T-helper 1 cell treated with Interleukin-12 subunit alpha and Interleukin-12 subunit beta and Interleukin-4 antibody, amounts not matched to agents 30 μg/mL and 1 μg/mL, for 36 hours (primary cell): ENCODE measurements around the gene DHH.

ENCODE experiments used
- H3K27ac Mint-ChIP-seq: one replicate; pipeline ENCODE4 v1.8.0; 2021; ENCODE audit warnings: mild to moderate bottlenecking, mixed read lengths
- H3K27me3 Mint-ChIP-seq: one replicate; pipeline ENCODE4 v1.8.0; 2021; ENCODE audit warnings: low read depth, mixed read lengths
- H3K36me3 Mint-ChIP-seq: one replicate; pipeline ENCODE4 v1.8.0; 2021; ENCODE audit warnings: low read depth, mixed read lengths
- H3K4me1 Mint-ChIP-seq: one replicate; pipeline ENCODE4 v1.8.0; 2021; ENCODE audit warnings: low read depth, mixed read lengths
- H3K4me3 Mint-ChIP-seq: one replicate; pipeline ENCODE4 v1.8.0; 2021; ENCODE audit warnings: mild to moderate bottlenecking, moderate library complexity, mixed read lengths
- H3K9me3 Mint-ChIP-seq: one replicate; pipeline ENCODE4 v1.8.0; 2021; ENCODE audit warnings: mixed read lengths

DHH gene

GRCh38 chr12:49126852-49127763 is 32.5 kb upstream of the DHH start:
- H3K36me3 Mint-ChIP-seq: peaks cover 44% of the 10 kb centered on the region
- peaks cover 25% of the 10 kb centered on the region for H3K4me1 Mint-ChIP-seq
- no peaks in the 10 kb centered on the region for H3K27me3 Mint-ChIP-seq
- no peak overlapping the region for H3K4me3 Mint-ChIP-seq
- H3K27ac Mint-ChIP-seq: no peak overlapping the region
- no peaks in the 10 kb centered on the region for H3K9me3 Mint-ChIP-seq

DNA sequence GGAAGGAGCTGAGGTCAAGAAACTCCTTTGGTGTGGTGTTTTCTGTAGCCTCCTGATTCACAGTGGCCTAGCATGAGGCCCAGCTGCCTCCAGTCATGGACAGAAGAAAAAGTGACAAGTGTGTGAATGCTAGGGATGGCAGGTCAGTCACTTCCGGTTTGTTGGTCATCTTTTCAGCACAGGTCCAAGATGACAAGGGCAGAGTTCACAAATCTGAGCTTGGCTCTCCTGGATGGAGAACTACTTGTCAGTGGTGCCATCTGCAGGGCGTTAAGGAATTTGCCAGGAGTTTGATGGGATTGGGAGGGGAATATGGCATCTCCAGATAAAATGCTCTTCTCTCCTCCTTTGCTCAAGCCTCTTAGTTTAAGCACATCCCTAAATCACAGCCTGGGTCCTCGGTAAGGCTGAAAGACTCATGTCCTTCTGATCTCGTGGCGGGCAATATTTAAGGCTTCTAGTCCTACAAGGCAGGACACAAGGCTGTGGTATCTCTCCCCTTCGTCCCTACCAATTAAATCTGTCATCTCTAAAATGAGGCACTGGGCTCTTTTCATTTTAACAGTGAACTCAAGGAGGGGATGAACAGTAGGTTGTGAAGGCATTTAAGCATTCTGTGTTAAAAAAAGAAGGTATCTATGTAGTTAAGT is 26.6 kb upstream of the DHH start:
- Mint-ChIP-seq H3K4me1 (no peaks in the 10 kb centered on the region), H3K36me3 (peaks cover 2% of the 10 kb centered on the region), H3K27me3 (peaks cover 8% of the 10 kb centered on the region), H3K4me3 (no peak overlapping the region), H3K27ac (no peak overlapping the region), H3K9me3 (no peaks in the 10 kb centered on the region)

- peak overlapping the region; percentile 94 for H3K27ac Mint-ChIP-seq
- H3K4me3 Mint-ChIP-seq: peak overlapping the region; percentile 97
- H3K36me3 Mint-ChIP-seq: no peaks in the 10 kb centered on the region
- peaks cover 28% of the 10 kb centered on the region for H3K4me1 Mint-ChIP-seq
- H3K27me3 Mint-ChIP-seq: no peaks in the 10 kb centered on the region
- no peaks in the 10 kb centered on the region for H3K9me3 Mint-ChIP-seq
These were observed 16.6 kb upstream of the DHH start for GRCh38 chr12:49111206-49111605.

- Mint-ChIP-seq H3K27me3 (no peaks in the 10 kb centered on the region), H3K27ac (peak within 1 kb of the TSS; percentile 94), H3K4me3 (peak within 1 kb of the TSS; percentile 97), H3K9me3 (no peaks in the 10 kb centered on the region), H3K4me1 (peaks cover 30% of the 10 kb centered on the region), H3K36me3 (no peaks in the 10 kb centered on the region)
These were observed 16.0 kb upstream of the DHH start, which contains the start of gene LMBR1L for GRCh38 chr12:49110464-49111155. Gene LMBR1L (minus strand): TSS chr12:49110847. CDS start chr12:49110555, 292 bp downstream.

DNA sequence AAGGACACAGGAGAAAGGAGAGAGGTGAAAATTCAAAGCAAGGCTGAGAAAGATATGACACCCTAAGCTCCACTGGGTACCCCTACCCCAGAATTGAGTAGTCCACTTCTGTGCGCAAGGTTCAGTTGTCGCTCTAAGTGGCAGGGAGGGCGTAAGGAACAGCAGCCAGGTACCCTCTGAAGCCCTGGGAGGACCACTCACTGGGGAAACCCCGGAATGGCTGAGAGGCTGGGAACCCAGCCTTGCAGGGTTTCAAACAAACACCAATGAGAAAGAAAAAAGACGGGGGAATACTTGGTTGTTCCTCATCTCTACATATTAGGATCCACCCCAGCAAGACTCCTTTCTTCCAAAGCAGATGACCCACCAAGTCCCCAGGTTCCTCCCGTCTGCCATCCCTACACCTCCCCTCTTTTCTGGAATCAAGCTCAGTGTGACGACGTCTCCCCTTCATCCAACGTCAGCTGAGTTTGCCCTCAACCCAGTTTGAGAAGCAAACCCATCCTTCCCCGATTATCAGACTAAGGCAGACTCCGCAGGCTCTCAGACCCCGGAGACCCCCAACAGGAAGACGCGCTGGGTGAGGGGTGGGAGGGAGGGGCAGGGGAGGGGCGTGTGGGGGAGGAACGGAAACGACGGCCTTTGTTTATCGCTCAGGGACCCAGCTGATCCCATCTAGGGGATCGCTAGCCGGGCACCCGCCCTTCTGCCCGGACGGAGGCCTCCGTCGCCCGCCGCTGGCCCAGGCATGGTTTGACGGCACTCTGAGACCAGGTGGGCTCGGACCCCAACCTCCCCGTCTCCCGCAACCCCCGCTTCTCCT is 15.3 kb upstream of the DHH start:
- H3K4me1 Mint-ChIP-seq: peaks cover 30% of the 10 kb centered on the region
- peak overlapping the region; percentile 97 for H3K4me3 Mint-ChIP-seq
- H3K36me3 Mint-ChIP-seq: no peaks in the 10 kb centered on the region
- H3K9me3 Mint-ChIP-seq: no peaks in the 10 kb centered on the region
- H3K27ac Mint-ChIP-seq: peak overlapping the region; percentile 94
- H3K27me3 Mint-ChIP-seq: no peaks in the 10 kb centered on the region

DNA sequence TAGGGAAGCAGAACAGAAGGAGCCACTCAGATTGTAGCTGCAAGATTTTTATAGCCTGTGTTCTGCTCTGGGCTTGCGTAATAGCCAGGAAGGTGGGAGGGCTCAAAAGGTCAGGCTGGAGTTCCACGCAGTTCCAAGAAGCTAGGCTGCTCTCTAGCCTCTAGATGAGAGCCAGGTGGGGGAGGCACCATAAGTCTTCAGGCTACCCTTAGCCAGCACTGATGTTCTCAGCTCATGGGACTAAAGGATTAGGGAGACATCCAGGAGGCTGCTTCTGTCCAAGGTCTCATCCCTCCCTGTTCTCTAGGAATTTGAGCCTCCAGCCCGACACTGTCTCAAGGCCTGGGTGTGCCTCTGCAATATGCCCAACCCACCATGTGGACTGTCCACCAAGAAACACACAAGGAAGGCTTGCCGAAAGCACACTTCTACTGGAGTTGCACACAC is 14.4 kb upstream of the DHH start:
- no peaks in the 10 kb centered on the region for H3K27me3 Mint-ChIP-seq
- H3K4me3 Mint-ChIP-seq: peak overlapping the region; percentile 97
- no peaks in the 10 kb centered on the region for H3K9me3 Mint-ChIP-seq
- peak overlapping the region; percentile 88 for H3K27ac Mint-ChIP-seq
- peaks cover 34% of the 10 kb centered on the region for H3K4me1 Mint-ChIP-seq
- peaks cover 7% of the 10 kb centered on the region for H3K36me3 Mint-ChIP-seq

- Mint-ChIP-seq H3K27ac (no peak overlapping the region), H3K4me1 (peaks cover 27% of the 10 kb centered on the region), H3K27me3 (no peaks in the 10 kb centered on the region), H3K36me3 (peaks cover 17% of the 10 kb centered on the region), H3K4me3 (no peak overlapping the region), H3K9me3 (no peaks in the 10 kb centered on the region)
These were observed 11.0 kb upstream of the DHH start for GRCh38 chr12:49105504-49106084.

- H3K36me3 Mint-ChIP-seq: peaks cover 20% of the 10 kb centered on the region
- no peak overlapping the region for H3K27ac Mint-ChIP-seq
- no peaks in the 10 kb centered on the region for H3K27me3 Mint-ChIP-seq
- H3K9me3 Mint-ChIP-seq: no peaks in the 10 kb centered on the region
- no peak overlapping the region for H3K4me3 Mint-ChIP-seq
- peaks cover 24% of the 10 kb centered on the region for H3K4me1 Mint-ChIP-seq
These were observed 10.2 kb upstream of the DHH start for GRCh38 chr12:49104822-49105221.

DNA sequence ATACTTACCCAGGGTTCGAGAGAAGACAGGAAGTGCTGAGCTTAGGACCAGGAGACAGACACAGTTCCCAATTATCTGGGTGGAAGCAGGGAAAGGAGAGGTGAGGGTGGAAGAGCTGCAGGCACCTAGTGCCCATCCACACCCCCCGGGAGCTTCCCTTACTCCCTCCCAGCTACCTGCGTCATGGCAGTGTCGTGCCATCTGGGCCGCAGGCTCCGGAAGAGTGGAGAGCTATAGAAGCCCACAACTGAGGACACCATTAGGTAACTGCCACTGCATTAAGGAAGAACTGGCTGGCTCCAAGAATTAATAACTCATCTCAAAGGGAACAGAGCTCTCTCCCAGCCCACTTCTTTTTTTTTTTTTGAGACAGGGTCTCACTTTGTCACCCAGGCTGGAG is 5.8 kb upstream of the DHH start:
- Mint-ChIP-seq H3K9me3 (no peaks in the 10 kb centered on the region), H3K4me1 (peaks cover 6% of the 10 kb centered on the region), H3K36me3 (peaks cover 42% of the 10 kb centered on the region), H3K27ac (no peak overlapping the region), H3K27me3 (peaks cover 4% of the 10 kb centered on the region), H3K4me3 (no peak overlapping the region)

GRCh38 chr12:49098703-49099102 is 4.1 kb upstream of the DHH start:
- no peak overlapping the region for H3K27ac Mint-ChIP-seq
- peaks cover 5% of the 10 kb centered on the region for H3K4me1 Mint-ChIP-seq
- peaks cover 35% of the 10 kb centered on the region for H3K36me3 Mint-ChIP-seq
- H3K9me3 Mint-ChIP-seq: no peaks in the 10 kb centered on the region
- H3K27me3 Mint-ChIP-seq: peaks cover 15% of the 10 kb centered on the region
- H3K4me3 Mint-ChIP-seq: no peak overlapping the region

DNA sequence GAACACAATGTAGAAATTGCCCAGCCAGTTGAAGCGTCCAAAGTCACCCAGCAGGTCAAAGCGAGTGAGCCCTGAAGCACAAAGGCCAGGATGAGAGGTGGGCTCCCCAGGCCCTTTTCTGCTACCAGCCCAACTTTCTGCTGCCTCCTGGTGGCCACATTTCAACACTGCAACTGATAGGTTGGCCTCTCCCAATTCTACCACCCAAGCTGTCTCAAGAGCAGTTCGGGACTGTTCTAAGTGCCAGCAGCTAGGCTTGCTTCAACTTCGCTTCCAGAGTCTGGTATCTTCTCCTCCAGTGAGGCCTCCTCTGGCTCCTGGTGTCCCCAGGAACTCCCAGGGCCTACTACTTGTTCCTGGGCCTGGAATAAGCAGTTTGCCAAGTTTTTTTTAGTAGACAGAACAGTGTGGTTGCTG is 3.4 kb upstream of the DHH start:
- Mint-ChIP-seq H3K4me1 (peaks cover 9% of the 10 kb centered on the region), H3K9me3 (no peaks in the 10 kb centered on the region), H3K27me3 (peaks cover 22% of the 10 kb centered on the region), H3K27ac (no peak overlapping the region), H3K4me3 (no peak overlapping the region), H3K36me3 (peaks cover 35% of the 10 kb centered on the region)

- H3K4me1 Mint-ChIP-seq: peaks cover 12% of the 10 kb centered on the region
- H3K27ac Mint-ChIP-seq: no peak overlapping the region
- H3K36me3 Mint-ChIP-seq: peaks cover 35% of the 10 kb centered on the region
- H3K4me3 Mint-ChIP-seq: no peak overlapping the region
- no peaks in the 10 kb centered on the region for H3K9me3 Mint-ChIP-seq
- H3K27me3 Mint-ChIP-seq: peaks cover 28% of the 10 kb centered on the region
These were observed 2.8 kb upstream of the DHH start for GRCh38 chr12:49097381-49097780.

DNA sequence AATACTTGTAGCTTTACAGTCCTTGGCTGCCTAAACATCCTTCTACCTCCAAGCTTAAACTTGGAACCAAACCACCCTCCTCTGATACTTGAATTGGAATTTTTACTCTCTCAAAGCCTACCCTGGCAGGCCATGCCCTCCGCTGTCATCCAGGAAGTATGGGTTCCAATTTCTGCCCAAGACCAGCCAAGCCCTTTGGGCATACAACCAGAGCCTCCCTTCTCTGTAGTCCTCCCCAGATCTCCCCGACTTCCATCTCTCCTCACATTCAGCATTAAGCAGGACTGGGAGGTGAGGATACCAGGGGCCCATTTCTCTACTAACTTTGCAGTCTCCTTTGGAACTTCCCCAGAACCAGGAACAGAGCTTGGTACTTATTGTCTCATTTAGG is 369 bp upstream of the DHH start:
- Mint-ChIP-seq H3K27ac (no peak overlapping the region), H3K4me1 (peaks cover 28% of the 10 kb centered on the region), H3K9me3 (no peaks in the 10 kb centered on the region), H3K27me3 (peaks cover 51% of the 10 kb centered on the region), H3K4me3 (peak overlapping the region; percentile 32), H3K36me3 (peaks cover 26% of the 10 kb centered on the region)

- Mint-ChIP-seq H3K36me3 (peaks cover 22% of the 10 kb centered on the region), H3K4me1 (peaks cover 32% of the 10 kb centered on the region), H3K4me3 (peak overlapping the region; percentile 14), H3K27me3 (peaks cover 58% of the 10 kb centered on the region), H3K27ac (no peak overlapping the region), H3K9me3 (no peaks in the 10 kb centered on the region)
These were observed 825 bp downstream of the DHH start for GRCh38 chr12:49093792-49094159.
